ENCODE data around the gene CLDN6. TPM values are rescaled to one million over a fixed set of nuclear protein-coding genes. Genes with fewer than 3 reads are reported as not detected.

The CLDN6 gene
- total RNA-seq, 1 donor from 2014 or later: 0.32 TPM

DNA sequence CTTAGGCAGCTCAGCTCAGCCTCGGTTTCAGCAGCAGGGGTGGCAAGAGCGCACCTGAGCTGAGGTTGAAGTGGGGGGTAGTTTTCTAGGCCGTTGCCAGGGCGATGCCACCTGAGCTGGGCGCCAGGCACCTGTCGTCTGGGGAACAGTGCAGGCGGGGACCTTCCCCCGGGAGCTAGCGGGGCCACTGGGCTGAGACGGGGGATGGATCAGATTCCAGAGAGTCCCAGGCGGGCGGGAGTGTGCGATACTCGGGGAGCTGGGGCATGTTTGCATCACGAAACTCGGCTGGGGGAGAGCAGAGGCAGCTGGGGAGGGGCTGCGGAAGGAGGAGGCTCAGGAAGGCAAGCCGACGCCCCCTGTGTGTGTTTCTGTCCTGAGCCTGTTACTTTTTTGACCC lies 5.7 kb downstream of the CLDN6 start:
- H3K9me3 Mint-ChIP-seq (ENCODE audit: unreplicated experiment): no peaks in the 10 kb centered on the region
- H3K4me1 Mint-ChIP-seq (ENCODE audit: unreplicated experiment): peaks cover 9% of the 10 kb centered on the region
- TF ChIP-seq, protein P1, sequence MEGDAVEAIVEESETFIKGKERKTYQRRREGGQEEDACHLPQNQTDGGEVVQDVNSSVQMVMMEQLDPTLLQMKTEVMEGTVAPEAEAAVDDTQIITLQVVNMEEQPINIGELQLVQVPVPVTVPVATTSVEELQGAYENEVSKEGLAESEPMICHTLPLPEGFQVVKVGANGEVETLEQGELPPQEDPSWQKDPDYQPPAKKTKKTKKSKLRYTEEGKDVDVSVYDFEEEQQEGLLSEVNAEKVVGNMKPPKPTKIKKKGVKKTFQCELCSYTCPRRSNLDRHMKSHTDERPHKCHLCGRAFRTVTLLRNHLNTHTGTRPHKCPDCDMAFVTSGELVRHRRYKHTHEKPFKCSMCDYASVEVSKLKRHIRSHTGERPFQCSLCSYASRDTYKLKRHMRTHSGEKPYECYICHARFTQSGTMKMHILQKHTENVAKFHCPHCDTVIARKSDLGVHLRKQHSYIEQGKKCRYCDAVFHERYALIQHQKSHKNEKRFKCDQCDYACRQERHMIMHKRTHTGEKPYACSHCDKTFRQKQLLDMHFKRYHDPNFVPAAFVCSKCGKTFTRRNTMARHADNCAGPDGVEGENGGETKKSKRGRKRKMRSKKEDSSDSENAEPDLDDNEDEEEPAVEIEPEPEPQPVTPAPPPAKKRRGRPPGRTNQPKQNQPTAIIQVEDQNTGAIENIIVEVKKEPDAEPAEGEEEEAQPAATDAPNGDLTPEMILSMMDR (IDR thresholded peaks at IDR 0.05): no peak
- H3K36me3 Mint-ChIP-seq (ENCODE audit: unreplicated experiment): no peaks in the 10 kb centered on the region
- no peak for DNase-seq (ENCODE audit: extremely low spot score, unreplicated experiment)
- no peak overlapping the region for H3K27ac Mint-ChIP-seq (ENCODE audit: unreplicated experiment)
- no peak overlapping the region for H3K4me3 Mint-ChIP-seq (ENCODE audit: unreplicated experiment)
- peaks cover 32% of the 10 kb centered on the region for H3K27me3 Mint-ChIP-seq (ENCODE audit: unreplicated experiment)

DNA sequence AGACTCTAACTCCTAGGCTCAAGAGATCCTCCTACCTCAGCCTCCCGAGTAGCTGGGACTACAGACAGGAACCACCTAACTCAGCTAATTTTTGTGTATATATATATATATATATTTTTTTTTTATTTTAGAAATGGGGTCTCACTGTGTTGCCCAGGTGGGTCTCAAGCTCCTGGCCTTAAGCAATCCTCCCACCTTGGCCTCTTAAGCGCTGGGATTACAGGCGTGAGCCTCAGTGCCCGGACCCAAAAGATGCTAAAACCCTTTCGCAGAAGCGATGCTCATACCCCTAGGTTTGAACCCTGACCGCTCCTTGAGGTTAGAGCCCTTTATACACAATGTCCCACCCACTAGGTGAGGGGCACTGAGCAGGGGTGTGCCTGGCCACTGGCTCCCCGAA lies 7.5 kb downstream of the CLDN6 start:
- Mint-ChIP-seq H3K4me1 (ENCODE audit: unreplicated experiment) (peaks cover 9% of the 10 kb centered on the region), H3K4me3 (ENCODE audit: unreplicated experiment) (no peak overlapping the region), H3K27ac (ENCODE audit: unreplicated experiment) (no peak overlapping the region), H3K9me3 (ENCODE audit: unreplicated experiment) (no peaks in the 10 kb centered on the region), H3K36me3 (ENCODE audit: unreplicated experiment) (no peaks in the 10 kb centered on the region), H3K27me3 (ENCODE audit: unreplicated experiment) (peaks cover 47% of the 10 kb centered on the region)
- TF ChIP-seq, protein P1 (IDR thresholded peaks at IDR 0.05): no peak
- DNase-seq (ENCODE audit: extremely low spot score, unreplicated experiment): no peak

DNA sequence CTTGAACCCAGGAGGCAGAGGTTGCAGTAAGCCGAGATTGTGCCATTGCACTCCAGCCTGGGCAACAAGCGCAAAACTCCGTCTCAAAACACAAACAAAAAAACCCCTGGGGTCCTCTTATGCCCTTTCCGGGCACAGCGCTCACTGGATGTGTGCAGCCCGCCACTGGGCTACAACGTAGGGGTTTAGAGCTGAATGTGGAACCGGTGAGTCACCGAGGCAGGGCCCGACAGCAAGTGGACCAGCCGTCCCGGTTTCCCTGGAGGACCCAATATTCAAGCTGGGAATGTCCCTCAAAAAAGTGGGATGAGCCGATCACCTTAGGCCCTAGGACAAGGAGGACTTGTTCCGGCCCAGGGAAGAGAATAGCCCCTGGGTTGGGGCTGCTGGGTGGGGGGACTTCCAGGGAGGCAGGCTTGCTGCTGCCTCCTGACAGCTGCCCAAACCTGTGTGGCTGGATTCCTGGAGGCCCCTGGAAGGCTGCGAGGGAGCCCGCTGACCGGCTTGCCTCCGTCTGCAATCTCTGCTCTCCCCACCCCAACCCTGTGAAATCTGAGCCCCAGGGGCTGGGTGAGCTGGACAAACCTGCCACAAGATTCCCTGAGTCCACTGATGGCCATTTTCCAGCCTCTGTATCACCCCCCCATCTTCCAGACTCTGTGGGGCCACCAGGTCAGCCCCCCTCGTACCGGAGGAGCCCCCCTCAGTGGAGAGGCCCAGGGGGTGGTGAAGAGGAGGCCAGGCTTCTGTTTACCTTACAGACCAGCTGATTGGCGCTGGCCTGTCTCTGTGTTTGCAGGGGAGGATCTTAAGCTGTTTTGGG lies 8.2 kb downstream of the CLDN6 start:
- Mint-ChIP-seq H3K4me3 (ENCODE audit: unreplicated experiment) (no peak overlapping the region), H3K9me3 (ENCODE audit: unreplicated experiment) (no peaks in the 10 kb centered on the region), H3K27ac (ENCODE audit: unreplicated experiment) (no peak overlapping the region)

DNA sequence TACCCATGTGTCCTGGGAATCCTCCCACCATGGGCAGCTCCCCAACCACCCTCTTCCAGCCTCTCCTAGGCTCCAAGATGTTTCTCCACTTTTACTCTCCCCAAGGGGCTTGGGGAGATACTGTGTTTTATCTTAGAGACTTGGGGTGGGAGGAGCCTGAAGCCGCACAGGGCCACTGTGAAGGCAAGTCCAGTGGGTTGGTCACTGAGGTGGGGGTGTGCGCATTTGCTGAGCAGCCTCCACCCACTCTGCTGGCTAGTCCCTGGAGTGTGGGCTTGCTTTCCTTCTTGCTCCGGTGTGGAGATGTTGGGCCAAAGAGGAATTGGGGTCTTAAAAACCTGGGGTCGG lies 9.3 kb downstream of the CLDN6 start:
- peaks cover 10% of the 10 kb centered on the region for H3K4me1 Mint-ChIP-seq (ENCODE audit: unreplicated experiment)
- TF ChIP-seq, protein P1 (IDR thresholded peaks at IDR 0.05): no peak
- H3K4me3 Mint-ChIP-seq (ENCODE audit: unreplicated experiment): no peak overlapping the region
- H3K36me3 Mint-ChIP-seq (ENCODE audit: unreplicated experiment): no peaks in the 10 kb centered on the region
- peaks cover 45% of the 10 kb centered on the region for H3K27me3 Mint-ChIP-seq (ENCODE audit: unreplicated experiment)
- no peak for DNase-seq (ENCODE audit: extremely low spot score, unreplicated experiment)
- no peak overlapping the region for H3K27ac Mint-ChIP-seq (ENCODE audit: unreplicated experiment)
- no peaks in the 10 kb centered on the region for H3K9me3 Mint-ChIP-seq (ENCODE audit: unreplicated experiment)

More for the DNA sequence above, 8.2 kb downstream of the CLDN6 start:
- Mint-ChIP-seq H3K4me1 (ENCODE audit: unreplicated experiment) (peaks cover 10% of the 10 kb centered on the region), H3K27me3 (ENCODE audit: unreplicated experiment) (peaks cover 50% of the 10 kb centered on the region), H3K36me3 (ENCODE audit: unreplicated experiment) (no peaks in the 10 kb centered on the region)
- no peak for DNase-seq (ENCODE audit: extremely low spot score, unreplicated experiment)
- TF ChIP-seq, protein P1 (IDR thresholded peaks at IDR 0.05): no peak

DNA sequence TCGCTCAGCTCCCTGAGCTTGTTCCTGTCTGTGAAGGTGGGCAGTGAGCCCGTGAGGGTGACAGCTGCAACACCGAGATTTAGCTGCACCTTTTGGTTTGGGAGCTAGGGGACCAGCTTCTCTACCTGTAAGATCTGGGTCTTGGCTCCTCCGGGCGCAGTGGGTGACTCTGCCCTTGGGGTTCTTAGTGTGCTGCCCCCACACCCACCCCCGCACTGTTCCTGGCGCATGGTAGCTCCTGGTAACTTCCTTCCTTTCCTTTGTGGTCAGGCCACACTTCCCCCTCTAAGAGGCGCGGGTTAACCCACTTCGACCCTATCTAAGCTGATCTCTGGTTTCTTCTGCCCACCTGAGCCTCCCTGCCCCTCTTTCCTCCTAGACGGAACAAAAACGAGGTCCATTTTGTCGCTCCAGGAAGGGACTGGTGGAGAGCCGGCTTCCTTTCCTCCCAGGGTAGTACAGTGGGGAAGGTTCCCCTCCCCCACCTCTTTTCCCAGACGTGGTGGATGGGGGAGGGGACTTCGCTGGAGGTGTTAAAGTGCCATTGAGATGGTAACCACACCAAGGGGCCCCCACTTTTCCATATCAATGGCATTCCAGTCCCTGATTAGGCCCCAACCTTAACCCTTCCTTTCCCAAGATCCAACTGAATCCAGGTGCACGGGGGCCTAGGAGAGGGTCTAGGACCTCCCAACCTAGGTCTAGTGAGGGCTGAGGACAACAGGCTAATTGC lies 9.9 kb downstream of the CLDN6 start:
- Mint-ChIP-seq H3K36me3 (ENCODE audit: unreplicated experiment) (no peaks in the 10 kb centered on the region), H3K27ac (ENCODE audit: unreplicated experiment) (no peak overlapping the region), H3K9me3 (ENCODE audit: unreplicated experiment) (no peaks in the 10 kb centered on the region), H3K4me3 (ENCODE audit: unreplicated experiment) (no peak overlapping the region), H3K27me3 (ENCODE audit: unreplicated experiment) (peaks cover 45% of the 10 kb centered on the region), H3K4me1 (ENCODE audit: unreplicated experiment) (peaks cover 10% of the 10 kb centered on the region)
- no peak for DNase-seq (ENCODE audit: extremely low spot score, unreplicated experiment)
- TF ChIP-seq, protein P1 (IDR thresholded peaks at IDR 0.05): no peak

All from osteocyte (in vitro differentiated cells).